ENCODE data around the gene SIM2.

Gene SIM2

GRCh38 chr21:36701756-36702621, 3.1 kb downstream of the SIM2 start:
- DNase-seq, result no peak

- no peak for DNase-seq
Measured at GRCh38 chr21:36702622-36702968, 3.7 kb downstream of the SIM2 start.

- DNase-seq, result no peak
Measured at GRCh38 chr21:36703123-36703522, 4.2 kb downstream of the SIM2 start.

GRCh38 chr21:36703626-36704280, 4.8 kb downstream of the SIM2 start:
- no peak for DNase-seq

GRCh38 chr21:36704281-36704957, 5.5 kb downstream of the SIM2 start:
- no peak for DNase-seq

- DNase-seq, result no peak
Measured at GRCh38 chr21:36704958-36705678, 6.2 kb downstream of the SIM2 start.

- no peak for DNase-seq
Measured at GRCh38 chr21:36705679-36706481, 7.0 kb downstream of the SIM2 start.

- DNase-seq, result no peak
Measured at GRCh38 chr21:36706482-36706852, 7.6 kb downstream of the SIM2 start.

GRCh38 chr21:36706951-36707762, 8.2 kb downstream of the SIM2 start:
- no peak for DNase-seq

- DNase-seq, result no peak
Measured at GRCh38 chr21:36707763-36708285, 8.9 kb downstream of the SIM2 start.

- no peak for DNase-seq
Measured at GRCh38 chr21:36708286-36709029, 9.5 kb downstream of the SIM2 start.

GRCh38 chr21:36709030-36709867, 10.3 kb downstream of the SIM2 start:
- no peak for DNase-seq

- DNase-seq, result no peak
Measured at GRCh38 chr21:36709868-36710728, 11.2 kb downstream of the SIM2 start.

GRCh38 chr21:36710729-36711048, 11.8 kb downstream of the SIM2 start:
- DNase-seq, result no peak

GRCh38 chr21:36713746-36714145, 14.8 kb downstream of the SIM2 start:
- DNase-seq, result no peak

GRCh38 chr21:36716387-36716786, 17.5 kb downstream of the SIM2 start:
- DNase-seq, result no peak

- DNase-seq, result no peak
Measured at GRCh38 chr21:36716836-36717235, 17.9 kb downstream of the SIM2 start.

- no peak for DNase-seq
Measured at GRCh38 chr21:36717976-36718375, 19.1 kb downstream of the SIM2 start.

All from stimulated activated CD4-positive, alpha-beta T cell treated with anti-CD3 and anti-CD28 coated beads, Interleukin-4, amount 100 ng/mL, for 24 hours (primary cell).